ENCODE results near the gene MVD. TPM values are rescaled to one million over a fixed set of nuclear protein-coding genes. Genes with fewer than 3 reads are reported as not detected.
A peak's percentile ranks its signal among the peaks of the same experiment; 100 is the strongest.

The MVD gene
- total and polyA plus RNA-seq, 2 of the 13 experiments (the other 11 are each of a cell fraction or from before 2014, with no cell fraction given), result 28.1 to 187 TPM

DNA sequence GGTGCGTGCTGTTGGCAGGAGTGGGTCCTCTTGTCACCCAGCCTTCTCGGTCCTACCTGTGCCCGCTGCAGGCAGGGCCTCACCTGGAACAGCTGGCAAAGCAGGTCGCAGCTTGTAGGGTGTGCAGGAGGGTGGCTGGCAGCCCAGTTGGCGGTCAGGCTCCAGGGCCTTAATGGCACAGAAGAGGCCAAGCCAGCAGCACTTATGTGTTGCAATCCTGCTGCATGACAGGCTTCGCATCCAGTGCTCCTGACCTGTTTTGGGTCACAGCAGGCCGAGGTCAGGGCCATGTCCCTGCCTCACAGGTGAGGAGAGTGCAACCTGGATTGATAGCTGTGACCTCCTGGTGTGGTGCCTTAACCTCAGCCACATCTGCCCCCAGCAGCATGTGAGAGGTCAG lies 60.8 kb downstream of the MVD start (continued):
- TF ChIP-seq, protein P1, sequence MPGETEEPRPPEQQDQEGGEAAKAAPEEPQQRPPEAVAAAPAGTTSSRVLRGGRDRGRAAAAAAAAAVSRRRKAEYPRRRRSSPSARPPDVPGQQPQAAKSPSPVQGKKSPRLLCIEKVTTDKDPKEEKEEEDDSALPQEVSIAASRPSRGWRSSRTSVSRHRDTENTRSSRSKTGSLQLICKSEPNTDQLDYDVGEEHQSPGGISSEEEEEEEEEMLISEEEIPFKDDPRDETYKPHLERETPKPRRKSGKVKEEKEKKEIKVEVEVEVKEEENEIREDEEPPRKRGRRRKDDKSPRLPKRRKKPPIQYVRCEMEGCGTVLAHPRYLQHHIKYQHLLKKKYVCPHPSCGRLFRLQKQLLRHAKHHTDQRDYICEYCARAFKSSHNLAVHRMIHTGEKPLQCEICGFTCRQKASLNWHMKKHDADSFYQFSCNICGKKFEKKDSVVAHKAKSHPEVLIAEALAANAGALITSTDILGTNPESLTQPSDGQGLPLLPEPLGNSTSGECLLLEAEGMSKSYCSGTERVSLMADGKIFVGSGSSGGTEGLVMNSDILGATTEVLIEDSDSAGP (CRISPR knock-in tag; IDR thresholded peaks at IDR 0.05; ENCODE audit: borderline replicate concordance), result 0 out of 2 replicates have a peak, but pooled peaks have one; percentile 26
- TF ChIP-seq ZMYM4 (CRISPR knock-in tag; IDR thresholded peaks at IDR 0.05) (no peak), NR2F6 (IDR thresholded peaks at IDR 0.05) (peak; percentile 40; the same call in 1 of the 2 replicates), NR2F6 (CRISPR knock-in tag; IDR thresholded peaks at IDR 0.05) (0 out of 2 replicates have a peak, but pooled peaks have one; percentile 21), HOXA3 (CRISPR knock-in tag; IDR thresholded peaks at IDR 0.05) (peak; percentile 21; the same call in 1 of the 2 replicates), CBX2 (IDR thresholded peaks at IDR 0.05; ENCODE audit: low read depth, low read length) (no peak), CBX2 (CRISPR knock-in tag; IDR thresholded peaks at IDR 0.05; ENCODE audit: low read depth) (no peak), ZBTB8A (CRISPR knock-in tag; IDR thresholded peaks at IDR 0.05; ENCODE audit: borderline replicate concordance, low read depth) (no peak), NFKB2 (CRISPR knock-in tag; IDR thresholded peaks at IDR 0.05; ENCODE audit: borderline replicate concordance) (no peak), CHD2 (IDR thresholded peaks at IDR 0.05; ENCODE audit: low read depth, low read length) (no peak), AGO2 (optimal IDR thresholded peaks at IDR 0.05; ENCODE audit: low read depth, low read length) (peak; percentile 43), REPIN1 (CRISPR knock-in tag; IDR thresholded peaks at IDR 0.05; ENCODE audit: borderline replicate concordance, low read depth) (no peak), YEATS2 (CRISPR knock-in tag; IDR thresholded peaks at IDR 0.05; ENCODE audit: borderline replicate concordance) (no peak), PPARG (CRISPR knock-in tag; conservative IDR thresholded peaks at IDR 0.05) (no peak), CEBPG (CRISPR knock-in tag; IDR thresholded peaks at IDR 0.05) (peak; percentile 42; the same call in 1 of the 2 replicates), ZNF333 (CRISPR knock-in tag; IDR thresholded peaks at IDR 0.05; ENCODE audit: borderline replicate concordance) (no peak), ZNF883 (CRISPR knock-in tag; IDR thresholded peaks at IDR 0.05; ENCODE audit: not compliant biosample characterization) (no peak), PLRG1 (conservative IDR thresholded peaks at IDR 0.05) (no peak), ZNF672 (CRISPR knock-in tag; IDR thresholded peaks at IDR 0.05) (no peak)
- TF ChIP-seq, protein P2, sequence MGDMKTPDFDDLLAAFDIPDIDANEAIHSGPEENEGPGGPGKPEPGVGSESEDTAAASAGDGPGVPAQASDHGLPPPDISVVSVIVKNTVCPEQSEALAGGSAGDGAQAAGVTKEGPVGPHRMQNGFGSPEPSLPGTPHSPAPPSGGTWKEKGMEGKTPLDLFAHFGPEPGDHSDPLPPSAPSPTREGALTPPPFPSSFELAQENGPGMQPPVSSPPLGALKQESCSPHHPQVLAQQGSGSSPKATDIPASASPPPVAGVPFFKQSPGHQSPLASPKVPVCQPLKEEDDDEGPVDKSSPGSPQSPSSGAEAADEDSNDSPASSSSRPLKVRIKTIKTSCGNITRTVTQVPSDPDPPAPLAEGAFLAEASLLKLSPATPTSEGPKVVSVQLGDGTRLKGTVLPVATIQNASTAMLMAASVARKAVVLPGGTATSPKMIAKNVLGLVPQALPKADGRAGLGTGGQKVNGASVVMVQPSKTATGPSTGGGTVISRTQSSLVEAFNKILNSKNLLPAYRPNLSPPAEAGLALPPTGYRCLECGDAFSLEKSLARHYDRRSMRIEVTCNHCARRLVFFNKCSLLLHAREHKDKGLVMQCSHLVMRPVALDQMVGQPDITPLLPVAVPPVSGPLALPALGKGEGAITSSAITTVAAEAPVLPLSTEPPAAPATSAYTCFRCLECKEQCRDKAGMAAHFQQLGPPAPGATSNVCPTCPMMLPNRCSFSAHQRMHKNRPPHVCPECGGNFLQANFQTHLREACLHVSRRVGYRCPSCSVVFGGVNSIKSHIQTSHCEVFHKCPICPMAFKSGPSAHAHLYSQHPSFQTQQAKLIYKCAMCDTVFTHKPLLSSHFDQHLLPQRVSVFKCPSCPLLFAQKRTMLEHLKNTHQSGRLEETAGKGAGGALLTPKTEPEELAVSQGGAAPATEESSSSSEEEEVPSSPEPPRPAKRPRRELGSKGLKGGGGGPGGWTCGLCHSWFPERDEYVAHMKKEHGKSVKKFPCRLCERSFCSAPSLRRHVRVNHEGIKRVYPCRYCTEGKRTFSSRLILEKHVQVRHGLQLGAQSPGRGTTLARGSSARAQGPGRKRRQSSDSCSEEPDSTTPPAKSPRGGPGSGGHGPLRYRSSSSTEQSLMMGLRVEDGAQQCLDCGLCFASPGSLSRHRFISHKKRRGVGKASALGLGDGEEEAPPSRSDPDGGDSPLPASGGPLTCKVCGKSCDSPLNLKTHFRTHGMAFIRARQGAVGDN (CRISPR knock-in tag; IDR thresholded peaks at IDR 0.05), result peak; percentile 33; the same call in 1 of the 2 replicates
- TF ChIP-seq, protein P3, sequence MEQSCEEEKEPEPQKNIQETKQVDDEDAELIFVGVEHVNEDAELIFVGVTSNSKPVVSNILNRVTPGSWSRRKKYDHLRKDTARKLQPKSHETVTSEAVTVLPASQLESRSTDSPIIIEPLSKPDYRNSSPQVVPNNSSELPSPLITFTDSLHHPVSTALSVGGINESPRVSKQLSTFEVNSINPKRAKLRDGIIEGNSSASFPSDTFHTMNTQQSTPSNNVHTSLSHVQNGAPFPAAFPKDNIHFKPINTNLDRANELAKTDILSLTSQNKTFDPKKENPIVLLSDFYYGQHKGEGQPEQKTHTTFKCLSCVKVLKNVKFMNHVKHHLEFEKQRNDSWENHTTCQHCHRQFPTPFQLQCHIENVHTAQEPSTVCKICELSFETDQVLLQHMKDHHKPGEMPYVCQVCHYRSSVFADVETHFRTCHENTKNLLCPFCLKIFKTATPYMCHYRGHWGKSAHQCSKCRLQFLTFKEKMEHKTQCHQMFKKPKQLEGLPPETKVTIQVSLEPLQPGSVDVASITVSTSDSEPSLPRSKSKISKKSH (CRISPR knock-in tag; IDR thresholded peaks at IDR 0.05; ENCODE audit: borderline replicate concordance), result no peak
- TF ChIP-seq, protein P4, sequence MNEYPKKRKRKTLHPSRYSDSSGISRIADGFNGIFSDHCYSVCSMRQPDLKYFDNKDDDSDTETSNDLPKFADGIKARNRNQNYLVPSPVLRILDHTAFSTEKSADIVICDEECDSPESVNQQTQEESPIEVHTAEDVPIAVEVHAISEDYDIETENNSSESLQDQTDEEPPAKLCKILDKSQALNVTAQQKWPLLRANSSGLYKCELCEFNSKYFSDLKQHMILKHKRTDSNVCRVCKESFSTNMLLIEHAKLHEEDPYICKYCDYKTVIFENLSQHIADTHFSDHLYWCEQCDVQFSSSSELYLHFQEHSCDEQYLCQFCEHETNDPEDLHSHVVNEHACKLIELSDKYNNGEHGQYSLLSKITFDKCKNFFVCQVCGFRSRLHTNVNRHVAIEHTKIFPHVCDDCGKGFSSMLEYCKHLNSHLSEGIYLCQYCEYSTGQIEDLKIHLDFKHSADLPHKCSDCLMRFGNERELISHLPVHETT (CRISPR knock-in tag; conservative IDR thresholded peaks at IDR 0.05), result no peak

All from HepG2 (cell line).